Testis (tissue), 2 donors: ENCODE data around the gene PRKAG2.

Experiments
- POLR2A ChIP-seq: fragments of 450-650 bp; IDR thresholded peaks from one replicate; pipeline ENCODE4 v1.6.1; 2017; ENCODE audit warnings: antibody characterized with exemption, mild to moderate bottlenecking, moderate library complexity
- TF ChIP-seq, protein P1 (sequence below), 3 experiments: fragments of 450-650 bp in 2 of 3; fragments of 200-600 bp in 1 of 3; sonication (generic) in 1 of 3; IDR thresholded peaks; one replicate each; pipeline ENCODE4 v1.5.1; 2016 to 2019; ENCODE audit warnings: antibody characterized with exemption in 3 of 3, mild to moderate bottlenecking in 2 of 3, moderate library complexity in 1 of 3

DNA sequence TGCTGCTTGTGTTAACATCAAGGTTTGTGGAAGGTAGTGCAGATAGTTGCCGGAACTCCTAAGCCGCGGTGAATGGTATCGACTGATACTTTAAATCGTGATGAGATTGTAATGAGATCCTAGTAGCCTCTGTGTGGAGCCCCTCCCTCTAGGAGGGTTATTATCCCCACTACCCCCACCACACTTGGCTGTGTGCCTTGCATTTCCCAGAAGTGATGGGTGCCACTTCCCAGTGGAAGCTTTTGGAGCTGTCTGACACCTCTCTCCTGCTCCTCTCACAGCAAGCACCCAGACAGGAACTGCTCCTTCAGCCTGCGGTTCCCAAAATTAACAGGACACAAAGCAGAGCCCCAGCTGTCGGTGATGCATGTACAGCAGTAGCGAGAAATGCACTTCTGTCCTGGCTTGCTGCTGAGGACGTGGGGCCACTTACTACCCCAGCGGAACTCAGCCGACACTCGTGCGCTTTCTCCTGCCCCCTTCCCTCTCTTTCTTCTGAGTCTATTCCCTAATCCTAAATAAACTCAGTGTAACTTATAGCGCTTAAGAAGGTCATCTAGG is 52.5 kb downstream of the PRKAG2 start:
- TF ChIP-seq, protein P1, sequence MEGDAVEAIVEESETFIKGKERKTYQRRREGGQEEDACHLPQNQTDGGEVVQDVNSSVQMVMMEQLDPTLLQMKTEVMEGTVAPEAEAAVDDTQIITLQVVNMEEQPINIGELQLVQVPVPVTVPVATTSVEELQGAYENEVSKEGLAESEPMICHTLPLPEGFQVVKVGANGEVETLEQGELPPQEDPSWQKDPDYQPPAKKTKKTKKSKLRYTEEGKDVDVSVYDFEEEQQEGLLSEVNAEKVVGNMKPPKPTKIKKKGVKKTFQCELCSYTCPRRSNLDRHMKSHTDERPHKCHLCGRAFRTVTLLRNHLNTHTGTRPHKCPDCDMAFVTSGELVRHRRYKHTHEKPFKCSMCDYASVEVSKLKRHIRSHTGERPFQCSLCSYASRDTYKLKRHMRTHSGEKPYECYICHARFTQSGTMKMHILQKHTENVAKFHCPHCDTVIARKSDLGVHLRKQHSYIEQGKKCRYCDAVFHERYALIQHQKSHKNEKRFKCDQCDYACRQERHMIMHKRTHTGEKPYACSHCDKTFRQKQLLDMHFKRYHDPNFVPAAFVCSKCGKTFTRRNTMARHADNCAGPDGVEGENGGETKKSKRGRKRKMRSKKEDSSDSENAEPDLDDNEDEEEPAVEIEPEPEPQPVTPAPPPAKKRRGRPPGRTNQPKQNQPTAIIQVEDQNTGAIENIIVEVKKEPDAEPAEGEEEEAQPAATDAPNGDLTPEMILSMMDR (IDR thresholded peaks at IDR 0.05), result no peak
- no peak for TF ChIP-seq POLR2A
